PC-9 (cell line): Measurements from ENCODE around the gene PARP2.

Experiments
- CTCF ChIP-seq: fragments of 200-600 bp; sonication (generic); conservative IDR thresholded peaks from 2 replicates; pipeline ENCODE4 v1.6.1; 2017; ENCODE audit warnings: mixed run types, antibody characterized with exemption, mild to moderate bottlenecking, moderate library complexity
- EZH2 ChIP-seq: fragments of 200-600 bp; sonication (generic); IDR thresholded peaks from 2 replicates; pipeline ENCODE4 v1.8.0; 2017; ENCODE audit warnings: antibody characterized with exemption, low read depth

GRCh38 chr14:20391505-20391904, 48.1 kb downstream of the PARP2 start:
- TF ChIP-seq CTCF (no peak), EZH2 (no peak)
